Endodermal cell (in vitro differentiated cells): Measurements from ENCODE around the gene TDRD1. TPM values are rescaled to one million over a fixed set of nuclear protein-coding genes. Genes with fewer than 3 reads are reported as not detected.

Experiments
- DNase-seq: peaks from one replicate; pipeline ENCODE4 v3.0.0-alpha.2; 2017
- H3K27ac ChIP-seq: 2 replicates; pipeline ENCODE4 v1.5.1; 2013; ENCODE audit warnings: mild to moderate bottlenecking, low read depth, low read length, moderate library complexity
- H3K27me3 ChIP-seq: 2 replicates; pipeline ENCODE4 v1.6.1; 2013; ENCODE audit warnings: mild to moderate bottlenecking, low read length, moderate library complexity; ENCODE audit not compliant: insufficient read depth, control insufficient read depth, poor library complexity, severe bottlenecking
- H3K36me3 ChIP-seq: 2 replicates; pipeline ENCODE4 v1.7.0; 2013; ENCODE audit warnings: mild to moderate bottlenecking, low read length, moderate library complexity; ENCODE audit not compliant: control insufficient read depth, insufficient read depth
- H3K4me1 ChIP-seq: one replicate; pipeline ENCODE4 v1.7.0; 2013; ENCODE audit warnings: low read length; ENCODE audit not compliant: control insufficient read depth, insufficient read depth
- H3K4me3 ChIP-seq: 2 replicates; pipeline ENCODE4 v1.5.1; 2013; ENCODE audit warnings: mild to moderate bottlenecking, low read length, moderate library complexity
- H3K9ac ChIP-seq: 2 replicates; pipeline ENCODE4 v1.6.1; 2013; ENCODE audit warnings: mild to moderate bottlenecking, low read length, moderate library complexity; ENCODE audit not compliant: poor library complexity, severe bottlenecking; ENCODE audit errors: extremely low read depth
- H3K9me3 ChIP-seq: 2 replicates; pipeline ENCODE4 v1.6.1; 2013; ENCODE audit warnings: mild to moderate bottlenecking, low read length, moderate library complexity; ENCODE audit not compliant: control insufficient read depth
- H3K27ac Mint-ChIP-seq: 2 replicates; pipeline ENCODE4 v1.8.0; 2020; ENCODE audit warnings: mixed read lengths
- H3K27me3 Mint-ChIP-seq: 2 replicates; pipeline ENCODE4 v1.8.0; 2021; ENCODE audit warnings: mild to moderate bottlenecking, mixed read lengths; ENCODE audit not compliant: insufficient read depth
- H3K36me3 Mint-ChIP-seq: 2 replicates; pipeline ENCODE4 v1.8.0; 2020; ENCODE audit warnings: low read depth, mixed read lengths
- H3K4me1 Mint-ChIP-seq: 2 replicates; pipeline ENCODE4 v1.8.0; 2020; ENCODE audit warnings: mixed read lengths
- H3K4me3 Mint-ChIP-seq: 2 replicates; pipeline ENCODE4 v1.8.0; 2020; ENCODE audit warnings: mild to moderate bottlenecking, moderate library complexity, mixed read lengths
- H3K9me3 Mint-ChIP-seq: 2 replicates; pipeline ENCODE4 v1.8.0; 2020; ENCODE audit warnings: mild to moderate bottlenecking, mixed read lengths
- WGBS, 2 experiments: methylation state at CpG; one replicate each; pipeline versions ENCODE4 v1.1.5 to v1.1.7; 2013; ENCODE audit warnings: missing lambda C conversion rate in 2 of 2, mixed read lengths in 1 of 2; ENCODE audit not compliant: insufficient coverage in 1 of 2, insufficient read length in 1 of 2; 5-methylcytosine and 5-hydroxymethylcytosine counted together
- total RNA-seq, 2 donors: library from RNA; stranded (reverse); fragmentation: NEBNext Ultra II Directional in 1 of 2; extraction: Animal tissue kit (Norgen Biotek cat#: 25700) in 1 of 2; gene quantifications; 2 replicates in 1 of 2; 3 replicates in 1 of 2; pipeline ENCODE4 v1.2.1, GENCODE V29; 2021
- TF ChIP-seq, protein P1 (sequence below): fragments of 200-600 bp; sonication (generic); conservative IDR thresholded peaks from 2 replicates; pipeline ENCODE4 v1.5.0; 2021; ENCODE audit warnings: antibody characterized with exemption, mild to moderate bottlenecking

Gene TDRD1
- total RNA-seq, 2 donors from 2014 or later, result 0.09 to 0.15 TPM

- Histone ChIP-seq H3K4me3 (no peak overlapping the region), H3K36me3 (no peaks in the 10 kb centered on the region), H3K27me3 (no peaks in the 10 kb centered on the region), H3K9me3 (no peaks in the 10 kb centered on the region), H3K4me1 (no peaks in the 10 kb centered on the region), H3K9ac (no peak overlapping the region), H3K27ac (no peak overlapping the region)
- no peaks in the 10 kb centered on the region for H3K9me3 Mint-ChIP-seq
- no peaks in the 10 kb centered on the region for H3K4me1 Mint-ChIP-seq
- H3K27me3 Mint-ChIP-seq, result no peaks in the 10 kb centered on the region
- no peak overlapping the region for H3K4me3 Mint-ChIP-seq
- TF ChIP-seq, protein P1, sequence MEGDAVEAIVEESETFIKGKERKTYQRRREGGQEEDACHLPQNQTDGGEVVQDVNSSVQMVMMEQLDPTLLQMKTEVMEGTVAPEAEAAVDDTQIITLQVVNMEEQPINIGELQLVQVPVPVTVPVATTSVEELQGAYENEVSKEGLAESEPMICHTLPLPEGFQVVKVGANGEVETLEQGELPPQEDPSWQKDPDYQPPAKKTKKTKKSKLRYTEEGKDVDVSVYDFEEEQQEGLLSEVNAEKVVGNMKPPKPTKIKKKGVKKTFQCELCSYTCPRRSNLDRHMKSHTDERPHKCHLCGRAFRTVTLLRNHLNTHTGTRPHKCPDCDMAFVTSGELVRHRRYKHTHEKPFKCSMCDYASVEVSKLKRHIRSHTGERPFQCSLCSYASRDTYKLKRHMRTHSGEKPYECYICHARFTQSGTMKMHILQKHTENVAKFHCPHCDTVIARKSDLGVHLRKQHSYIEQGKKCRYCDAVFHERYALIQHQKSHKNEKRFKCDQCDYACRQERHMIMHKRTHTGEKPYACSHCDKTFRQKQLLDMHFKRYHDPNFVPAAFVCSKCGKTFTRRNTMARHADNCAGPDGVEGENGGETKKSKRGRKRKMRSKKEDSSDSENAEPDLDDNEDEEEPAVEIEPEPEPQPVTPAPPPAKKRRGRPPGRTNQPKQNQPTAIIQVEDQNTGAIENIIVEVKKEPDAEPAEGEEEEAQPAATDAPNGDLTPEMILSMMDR, result no peak
- no peaks in the 10 kb centered on the region for H3K36me3 Mint-ChIP-seq
- DNase-seq, result no peak
- no peak overlapping the region for H3K27ac Mint-ChIP-seq
- 84 to 100% methylated on average over 1 to 2 of the region's 2 CpGs for WGBS, 2 experiments
Measured at GRCh38 chr10:114212153-114212552, 33.0 kb downstream of the TDRD1 start.

GRCh38 chr10:114215033-114215432, 35.9 kb downstream of the TDRD1 start:
- no peak for DNase-seq
- no peaks in the 10 kb centered on the region for H3K9me3 ChIP-seq
- 80 to 100% methylated on average over 1 of the region's 1 CpG for WGBS, 2 experiments
- Mint-ChIP-seq H3K4me3 (no peak overlapping the region), H3K27me3 (no peaks in the 10 kb centered on the region), H3K27ac (no peak overlapping the region), H3K4me1 (no peaks in the 10 kb centered on the region), H3K9me3 (no peaks in the 10 kb centered on the region), H3K36me3 (no peaks in the 10 kb centered on the region)
- H3K9ac ChIP-seq, result no peak overlapping the region
- H3K36me3 ChIP-seq, result no peaks in the 10 kb centered on the region
- H3K27me3 ChIP-seq, result no peaks in the 10 kb centered on the region
- no peak overlapping the region for H3K4me3 ChIP-seq
- no peak overlapping the region for H3K27ac ChIP-seq
- TF ChIP-seq, protein P1, result no peak
- no peaks in the 10 kb centered on the region for H3K4me1 ChIP-seq

- WGBS, 2 experiments, result 90 to 100% methylated on average over 2 of the region's 2 CpGs
- H3K9me3 ChIP-seq, result no peaks in the 10 kb centered on the region
- Mint-ChIP-seq H3K27me3 (no peaks in the 10 kb centered on the region), H3K27ac (no peak overlapping the region), H3K4me3 (no peak overlapping the region), H3K36me3 (no peaks in the 10 kb centered on the region), H3K9me3 (no peaks in the 10 kb centered on the region), H3K4me1 (no peaks in the 10 kb centered on the region)
- H3K9ac ChIP-seq, result no peak overlapping the region
- H3K4me3 ChIP-seq, result no peak overlapping the region
- TF ChIP-seq, protein P1, result no peak
- H3K27ac ChIP-seq, result no peak overlapping the region
- H3K36me3 ChIP-seq, result no peaks in the 10 kb centered on the region
- no peaks in the 10 kb centered on the region for H3K27me3 ChIP-seq
- DNase-seq, result no peak
- no peaks in the 10 kb centered on the region for H3K4me1 ChIP-seq
Measured at GRCh38 chr10:114220281-114220680, 41.1 kb downstream of the TDRD1 start.
